GM19240 (cell line): ENCODE measurements around the gene GATA3.

Experiments used
- DNase-seq: peaks from one replicate; pipeline ENCODE4 v3.0.0; 2011; ENCODE audit warnings: low spot score; ENCODE audit not compliant: insufficient read length

Gene GATA3

DNA sequence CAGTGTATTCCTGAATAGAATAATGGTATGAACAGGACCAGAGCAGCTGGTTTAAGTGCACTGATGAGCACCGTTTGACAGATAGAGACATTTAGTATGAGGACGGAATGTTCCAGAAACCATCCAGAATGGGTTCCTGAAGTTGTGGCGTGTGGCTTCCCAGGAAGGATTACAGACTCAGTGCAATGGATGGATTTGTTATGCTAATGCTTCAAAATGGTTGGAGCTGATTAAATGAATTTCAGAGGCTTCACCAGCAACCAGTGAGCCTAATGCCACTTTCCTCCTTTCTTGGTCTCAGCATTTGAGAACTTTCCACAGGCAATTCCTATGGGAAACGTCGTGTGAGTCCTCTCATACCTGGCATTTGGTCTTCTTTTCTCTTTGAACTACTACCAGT, 9.9 kb downstream of the GATA3 start:
- DNase-seq: no peak

DNA sequence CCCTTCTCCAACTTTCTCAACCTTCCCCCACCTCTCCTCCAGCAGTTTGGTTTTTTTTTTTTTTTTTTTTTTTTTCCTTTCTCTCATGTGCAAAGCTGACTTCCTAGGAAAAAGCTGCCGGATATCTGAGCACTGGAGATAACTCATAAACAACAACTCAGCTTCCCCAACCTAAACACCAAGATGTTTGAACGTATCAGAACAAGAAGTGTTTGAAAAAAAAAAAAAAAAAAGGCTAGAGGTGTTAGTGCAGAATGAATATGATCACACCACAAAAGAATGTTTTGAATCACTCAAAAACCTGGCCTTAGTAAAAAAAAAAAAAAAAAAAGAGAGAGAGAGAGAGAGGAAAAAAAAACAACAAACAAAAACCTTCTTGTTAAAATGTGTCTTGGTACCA, 11.2 kb downstream of the GATA3 start:
- no peak for DNase-seq

DNA sequence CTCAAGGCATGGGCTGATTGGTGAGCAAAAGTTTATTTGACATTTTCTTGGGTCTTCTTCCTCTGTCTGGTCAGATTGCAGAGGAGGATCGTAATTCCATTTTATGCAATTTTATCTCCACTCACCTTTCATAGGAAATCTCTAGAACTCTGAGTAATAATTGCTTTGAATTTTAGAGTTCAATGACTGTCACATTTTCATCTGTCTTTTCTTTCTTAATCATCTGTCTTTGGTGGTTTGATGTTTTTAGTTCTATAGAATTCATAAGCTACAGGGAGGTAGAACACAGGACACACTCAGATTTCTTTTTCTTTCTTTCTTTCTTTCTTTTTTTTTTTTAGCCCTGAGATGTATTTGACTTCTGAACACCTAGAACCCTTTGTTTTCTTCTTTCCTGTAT, 11.6 kb downstream of the GATA3 start:
- no peak for DNase-seq

DNA sequence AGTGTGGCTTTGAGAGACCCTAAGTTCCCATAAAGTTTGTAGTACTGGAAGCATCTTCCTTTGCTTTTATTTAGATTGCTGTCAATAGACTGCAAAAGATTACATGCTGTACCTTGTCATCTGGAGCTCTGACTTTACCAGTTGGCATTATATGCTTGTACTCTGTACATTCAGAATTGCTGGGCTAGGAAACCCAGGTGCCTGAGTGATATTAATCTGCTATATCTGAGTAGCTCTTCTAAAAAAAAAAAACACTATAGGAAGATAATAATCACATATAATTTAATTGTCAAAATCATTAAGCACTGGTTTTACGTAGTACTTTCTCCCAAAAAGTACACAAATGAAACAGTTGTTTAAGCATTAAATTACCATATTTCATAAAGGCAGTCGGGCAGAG, 12.3 kb downstream of the GATA3 start:
- DNase-seq: no peak

DNA sequence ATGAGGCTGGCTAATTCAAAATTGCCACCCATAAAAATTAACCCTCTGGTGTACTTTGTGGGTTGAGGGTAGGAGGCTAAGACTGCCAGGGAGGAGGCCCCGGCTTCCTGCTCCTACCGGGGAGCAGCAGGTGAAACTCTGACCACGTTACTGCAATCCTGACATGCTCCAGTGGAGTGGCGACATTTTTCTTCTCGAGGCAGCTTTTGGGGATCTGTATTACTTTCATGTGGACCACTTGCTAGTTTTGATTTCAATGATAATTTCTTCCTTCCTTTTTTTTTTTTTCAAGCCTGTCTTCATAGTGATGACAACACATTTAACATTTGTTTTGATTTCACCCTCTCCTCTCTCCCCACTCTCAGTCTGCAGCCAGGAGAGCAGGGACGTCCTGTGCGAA, 14.6 kb downstream of the GATA3 start:
- DNase-seq: no peak

DNA sequence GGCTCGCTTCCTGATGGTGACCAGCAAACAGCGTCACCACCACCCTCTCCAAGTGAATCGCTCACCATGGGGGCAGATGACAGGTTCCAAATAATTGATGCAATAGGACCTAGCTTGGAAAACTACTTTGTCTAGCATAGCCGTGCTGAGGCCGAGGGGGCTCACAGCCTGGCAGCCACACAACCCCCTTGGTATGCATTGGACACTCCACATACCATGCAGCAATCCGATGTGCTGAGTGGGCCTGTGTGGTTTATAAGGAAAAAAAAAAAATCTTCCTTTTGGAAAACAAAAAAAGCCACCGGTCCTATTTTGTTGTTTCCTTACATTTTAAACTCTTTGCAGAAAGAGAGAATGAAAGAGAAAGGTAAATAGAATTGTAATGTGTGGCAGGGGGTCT, 15.1 kb downstream of the GATA3 start:
- DNase-seq: no peak

DNA sequence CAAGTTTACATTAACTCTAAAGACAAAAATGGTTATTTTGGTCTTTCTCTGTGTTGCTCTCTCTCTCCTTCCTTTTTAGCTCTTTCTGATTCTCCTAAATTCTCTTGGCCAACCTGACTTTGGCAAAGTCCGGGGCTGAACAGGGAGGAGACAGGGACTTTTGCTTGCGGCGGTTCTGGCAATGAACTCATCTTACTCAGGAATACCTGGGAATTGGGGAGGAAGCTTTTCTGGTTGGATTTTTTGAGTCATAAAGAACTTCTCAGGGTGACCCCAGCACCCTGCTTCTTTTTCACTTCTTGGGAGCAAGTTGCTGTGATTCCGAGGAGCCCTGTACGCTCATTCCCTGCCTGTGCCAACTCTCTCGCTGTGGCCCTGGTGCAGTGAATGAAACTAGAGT, 16.0 kb downstream of the GATA3 start:
- DNase-seq: no peak

DNA sequence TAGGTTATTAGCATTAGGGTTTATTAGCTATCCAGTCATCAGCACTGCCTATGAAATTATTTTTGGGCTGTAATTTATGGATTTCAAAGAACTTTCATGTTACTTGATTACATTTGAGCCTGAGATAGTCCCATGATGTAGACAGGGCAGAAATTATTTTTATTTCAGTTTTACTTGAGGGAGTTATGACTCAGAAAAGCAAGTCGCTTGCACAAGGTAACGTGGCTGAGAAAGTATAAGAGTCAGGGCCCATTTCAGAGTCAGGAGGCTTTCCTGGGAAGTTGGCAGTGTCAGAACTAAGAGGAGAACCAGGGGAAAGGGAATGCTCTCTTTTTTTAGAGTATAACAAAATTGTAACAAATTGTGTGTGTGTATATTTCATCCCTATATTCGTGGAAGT, 16.5 kb downstream of the GATA3 start:
- DNase-seq: no peak

DNA sequence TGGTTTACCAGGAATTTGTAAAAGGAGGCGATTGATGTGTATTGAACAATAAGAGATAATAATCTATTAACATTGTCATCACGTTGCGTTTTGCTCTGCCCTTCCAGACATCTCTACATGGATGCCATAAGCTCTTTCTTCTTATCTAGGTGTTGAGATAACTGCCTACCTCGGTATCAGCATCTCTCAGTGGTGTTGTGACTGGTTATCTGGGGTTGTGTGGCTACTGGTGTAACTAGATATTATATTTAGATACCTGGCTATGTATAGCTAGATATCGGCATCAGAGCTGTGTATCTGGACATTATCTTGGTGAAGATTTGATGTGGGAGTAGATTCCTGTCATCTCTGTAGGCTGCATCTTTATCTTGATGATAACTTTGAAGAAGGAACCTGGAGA, 17.2 kb downstream of the GATA3 start:
- no peak for DNase-seq

DNA sequence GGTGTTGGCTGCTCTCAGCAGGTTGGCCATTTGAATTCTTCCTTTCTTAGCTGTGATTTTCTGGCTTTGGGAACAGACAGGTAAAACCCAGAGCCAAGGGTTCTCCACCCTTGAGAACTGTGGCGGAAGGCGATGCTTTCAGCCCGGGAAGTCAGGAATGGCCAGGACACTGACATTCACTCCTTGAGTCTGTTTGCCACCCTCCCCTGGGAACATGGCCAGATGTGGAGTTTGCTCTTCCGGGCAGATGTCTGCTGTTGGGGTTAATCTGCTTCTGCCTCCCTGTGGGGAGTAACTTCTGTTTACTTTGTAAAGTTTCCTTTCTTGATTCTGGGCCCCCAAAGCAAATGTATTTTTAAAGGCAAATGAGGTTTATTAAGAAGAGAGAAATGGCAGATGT, 17.7 kb downstream of the GATA3 start:
- no peak for DNase-seq

DNA sequence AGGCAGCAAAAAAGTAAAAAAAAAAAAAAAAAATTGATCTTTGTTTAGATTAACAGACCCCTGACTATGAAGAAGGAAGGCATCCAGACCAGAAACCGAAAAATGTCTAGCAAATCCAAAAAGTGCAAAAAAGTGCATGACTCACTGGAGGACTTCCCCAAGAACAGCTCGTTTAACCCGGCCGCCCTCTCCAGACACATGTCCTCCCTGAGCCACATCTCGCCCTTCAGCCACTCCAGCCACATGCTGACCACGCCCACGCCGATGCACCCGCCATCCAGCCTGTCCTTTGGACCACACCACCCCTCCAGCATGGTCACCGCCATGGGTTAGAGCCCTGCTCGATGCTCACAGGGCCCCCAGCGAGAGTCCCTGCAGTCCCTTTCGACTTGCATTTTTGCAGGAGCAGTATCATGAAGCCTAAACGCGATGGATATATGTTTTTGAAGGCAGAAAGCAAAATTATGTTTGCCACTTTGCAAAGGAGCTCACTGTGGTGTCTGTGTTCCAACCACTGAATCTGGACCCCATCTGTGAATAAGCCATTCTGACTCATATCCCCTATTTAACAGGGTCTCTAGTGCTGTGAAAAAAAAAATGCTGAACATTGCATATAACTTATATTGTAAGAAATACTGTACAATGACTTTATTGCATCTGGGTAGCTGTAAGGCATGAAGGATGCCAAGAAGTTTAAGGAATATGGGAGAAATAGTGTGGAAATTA, 19.4 kb downstream of the GATA3 start:
- no peak for DNase-seq

DNA sequence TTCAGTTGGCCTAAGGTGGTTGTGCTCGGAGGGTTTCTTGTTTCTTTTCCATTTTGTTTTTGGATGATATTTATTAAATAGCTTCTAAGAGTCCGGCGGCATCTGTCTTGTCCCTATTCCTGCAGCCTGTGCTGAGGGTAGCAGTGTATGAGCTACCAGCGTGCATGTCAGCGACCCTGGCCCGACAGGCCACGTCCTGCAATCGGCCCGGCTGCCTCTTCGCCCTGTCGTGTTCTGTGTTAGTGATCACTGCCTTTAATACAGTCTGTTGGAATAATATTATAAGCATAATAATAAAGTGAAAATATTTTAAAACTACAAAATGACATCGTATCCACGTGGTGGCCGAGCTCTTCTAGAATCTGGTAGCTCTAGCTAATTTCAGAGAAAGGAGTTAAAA, 20.4 kb downstream of the GATA3 start:
- no peak for DNase-seq

DNA sequence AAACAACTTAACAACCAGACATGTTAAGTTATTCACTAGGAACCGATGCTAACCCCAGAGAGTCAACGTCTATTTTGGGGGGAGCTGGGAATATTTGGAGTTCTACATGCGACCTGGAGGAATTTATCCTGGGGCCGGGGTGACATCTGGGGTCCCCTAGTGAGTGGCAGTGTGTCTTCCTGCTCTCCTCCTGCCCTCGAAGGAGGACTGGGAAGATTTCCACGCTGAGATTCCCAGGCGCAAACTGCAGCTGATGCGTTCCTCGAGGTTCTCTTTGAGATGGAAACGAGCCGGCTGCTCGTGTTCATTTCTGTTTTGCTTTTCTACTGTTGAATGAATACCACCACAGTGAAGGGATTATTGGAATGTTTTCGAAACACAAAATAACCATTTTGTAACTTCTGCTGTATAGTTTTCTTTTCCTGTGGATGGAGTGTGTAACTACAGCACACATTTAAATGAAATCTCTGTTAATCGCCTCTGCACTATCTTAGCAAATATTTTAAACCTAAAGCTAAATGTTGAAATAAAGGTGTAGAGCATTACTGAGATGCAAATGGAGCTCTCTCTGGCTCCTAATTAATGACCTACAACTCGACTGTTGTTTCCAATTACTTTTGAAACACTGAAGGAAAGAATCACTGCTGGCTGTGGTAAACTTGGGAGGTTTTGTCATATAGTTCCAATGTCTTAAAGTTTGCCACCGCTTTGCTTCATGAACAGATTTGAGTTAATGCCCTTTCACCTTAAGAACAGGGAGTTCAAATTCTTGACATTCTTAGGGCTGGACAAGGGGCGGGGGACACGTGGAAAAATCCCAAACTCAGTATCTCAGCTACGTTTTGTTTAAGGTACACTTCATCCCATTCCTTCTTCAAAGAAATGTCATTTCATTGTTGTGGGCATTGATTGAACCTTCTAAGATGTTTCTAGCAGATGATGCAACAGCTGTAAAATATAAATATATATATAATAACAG, 21.1 kb downstream of the GATA3 start:
- no peak for DNase-seq

DNA sequence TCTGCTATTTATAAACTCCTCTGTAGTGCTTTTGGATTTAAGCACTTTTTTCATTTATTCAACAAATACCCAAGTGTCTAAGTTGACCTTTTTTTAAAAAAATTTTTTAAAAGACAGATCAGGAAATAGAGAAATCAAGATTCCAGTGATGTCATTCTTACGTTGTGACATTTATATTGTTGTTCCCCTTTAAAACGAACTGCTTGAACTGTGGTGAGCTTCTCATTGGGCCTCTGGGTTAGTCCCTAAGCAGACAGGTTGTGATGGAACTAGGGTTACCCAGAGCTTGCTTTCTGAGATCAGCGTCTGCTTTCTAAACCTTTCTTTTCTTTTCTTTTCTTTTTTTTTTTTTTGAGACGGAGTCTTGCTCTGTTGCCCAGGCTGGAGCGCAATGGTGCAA, 22.4 kb downstream of the GATA3 start:
- DNase-seq: no peak

DNA sequence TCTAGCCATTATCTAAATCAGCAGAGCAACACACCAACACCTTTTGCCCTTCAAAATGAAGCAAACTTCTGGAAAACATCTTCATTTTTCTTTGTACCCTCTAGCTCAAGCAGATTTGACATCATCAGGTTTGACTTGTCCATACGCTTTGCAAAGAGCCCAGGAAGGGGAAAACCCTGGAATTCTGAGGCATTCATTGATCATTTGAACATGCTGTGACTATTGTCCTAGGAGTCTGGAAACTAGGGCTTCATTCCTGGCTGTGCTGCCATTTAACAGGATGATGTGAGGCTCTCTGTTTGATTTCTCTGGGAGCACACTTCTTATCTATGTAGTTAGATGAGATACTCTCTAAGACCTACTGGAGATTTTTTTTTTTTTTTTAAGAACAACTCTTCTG, 23.5 kb downstream of the GATA3 start:
- no peak for DNase-seq

DNA sequence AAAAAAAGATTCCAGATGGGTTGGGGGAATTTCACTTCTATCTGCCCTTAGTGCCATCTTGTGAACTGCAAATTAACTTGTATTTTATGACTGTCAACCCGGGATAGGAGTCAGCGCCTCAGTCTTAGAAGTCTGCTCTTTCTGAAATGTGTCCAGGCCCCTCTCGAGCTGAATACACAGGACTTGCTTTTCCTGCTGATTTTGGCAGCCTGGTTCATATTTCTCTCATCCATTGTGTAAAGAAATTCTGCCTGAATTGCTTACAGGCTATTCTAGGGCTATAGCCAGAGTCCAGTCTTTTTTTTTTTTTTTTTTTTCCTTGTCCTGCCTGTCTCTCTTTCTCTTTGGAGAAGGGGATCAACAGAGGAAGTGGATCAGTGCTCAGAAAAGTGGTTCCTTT, 24.6 kb downstream of the GATA3 start:
- no peak for DNase-seq

DNA sequence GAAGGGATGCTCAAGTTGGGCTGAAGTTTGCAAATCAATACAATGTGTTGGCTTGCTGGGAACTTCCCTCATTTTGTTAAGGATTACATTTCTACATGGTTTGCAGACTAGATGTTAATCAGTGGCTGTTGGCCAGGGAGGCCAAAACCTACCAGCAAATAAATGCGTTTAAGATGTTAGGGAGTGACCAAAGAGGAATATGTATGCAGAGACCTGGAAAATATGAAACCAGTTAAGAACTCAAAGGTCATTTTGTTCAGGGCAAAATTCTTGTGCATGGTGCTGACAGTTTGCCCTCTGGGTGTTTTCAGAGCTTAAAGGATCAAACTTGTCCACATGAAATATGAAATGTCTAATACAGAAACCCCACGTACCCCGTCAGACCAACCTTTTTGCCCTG, 30.3 kb downstream of the GATA3 start:
- DNase-seq: no peak

DNA sequence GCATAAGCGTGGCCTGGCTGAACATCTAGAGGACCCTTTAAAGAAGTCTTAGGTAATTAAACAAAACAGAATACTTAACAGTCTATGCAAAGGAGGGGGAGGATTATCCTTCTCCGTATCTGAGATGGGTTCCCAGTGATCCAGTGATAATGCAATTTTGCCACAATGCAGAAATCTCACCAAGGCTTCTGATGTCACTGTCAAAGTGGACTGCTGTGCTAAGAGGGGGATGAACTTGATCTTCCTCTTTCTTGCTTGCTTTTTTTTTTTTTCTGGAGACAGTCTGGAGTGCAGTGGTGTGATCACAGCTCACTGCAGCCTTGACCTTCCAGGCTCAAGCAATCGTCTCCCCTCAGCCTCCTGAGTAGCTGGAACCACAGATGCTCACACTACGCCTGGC, 30.8 kb downstream of the GATA3 start:
- no peak for DNase-seq

DNA sequence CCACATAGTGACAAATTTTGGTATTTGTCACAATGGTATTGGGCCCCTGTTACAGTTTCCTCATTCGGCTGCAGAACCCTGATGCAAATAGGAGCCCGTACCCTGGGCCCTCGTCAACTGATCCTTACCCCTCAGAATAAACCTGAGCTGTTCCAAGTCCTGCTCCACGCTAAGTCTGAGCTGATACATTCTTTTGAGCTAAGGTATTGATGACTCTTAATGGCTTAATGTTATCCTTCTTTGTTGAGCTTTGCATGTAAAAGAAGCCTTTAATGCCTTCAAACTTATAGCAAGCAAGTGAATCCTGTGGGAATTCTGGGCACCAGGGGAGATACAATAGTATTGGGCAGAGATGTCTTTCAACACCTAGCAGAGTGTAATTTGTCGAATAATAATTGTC, 31.8 kb downstream of the GATA3 start:
- DNase-seq: no peak

DNA sequence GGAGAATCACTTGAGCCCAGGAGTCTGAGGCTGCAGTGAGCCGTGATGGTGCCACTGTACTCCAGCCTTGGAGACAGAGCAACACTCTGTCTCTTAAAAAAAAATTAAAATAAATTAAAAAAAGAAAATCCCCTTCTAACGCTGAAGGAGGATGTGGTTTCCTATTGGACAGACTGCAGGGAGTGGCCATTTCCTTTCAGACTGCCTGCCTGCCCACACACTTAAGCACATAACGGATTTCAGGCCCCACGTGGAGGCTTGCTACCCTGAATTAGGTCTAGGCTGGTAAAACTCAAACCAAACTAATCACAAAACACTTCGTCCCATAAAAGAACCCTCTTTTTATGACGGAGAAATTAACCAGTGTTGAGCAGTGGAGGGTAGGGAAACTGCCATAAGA, 34.0 kb downstream of the GATA3 start:
- DNase-seq: peak; percentile 15

DNA sequence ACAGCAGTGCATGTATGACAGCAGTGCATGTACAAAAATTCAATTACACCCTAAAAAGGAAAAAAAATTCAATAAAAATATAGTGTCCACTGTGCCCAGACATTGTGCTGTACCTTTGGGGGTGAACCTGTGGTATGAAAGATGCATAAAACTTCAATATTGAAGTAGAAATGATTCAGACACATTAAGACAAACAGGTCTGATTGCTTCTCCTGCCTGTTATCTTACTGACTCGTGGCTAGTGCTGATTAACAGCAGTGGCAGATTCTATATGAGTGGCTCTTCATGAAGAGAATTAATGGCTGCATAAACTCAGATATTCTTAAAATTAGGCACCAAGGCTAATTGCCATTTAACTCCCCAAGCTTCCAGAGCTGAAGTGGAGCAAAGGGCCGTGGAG, 37.9 kb downstream of the GATA3 start:
- DNase-seq: no peak

DNA sequence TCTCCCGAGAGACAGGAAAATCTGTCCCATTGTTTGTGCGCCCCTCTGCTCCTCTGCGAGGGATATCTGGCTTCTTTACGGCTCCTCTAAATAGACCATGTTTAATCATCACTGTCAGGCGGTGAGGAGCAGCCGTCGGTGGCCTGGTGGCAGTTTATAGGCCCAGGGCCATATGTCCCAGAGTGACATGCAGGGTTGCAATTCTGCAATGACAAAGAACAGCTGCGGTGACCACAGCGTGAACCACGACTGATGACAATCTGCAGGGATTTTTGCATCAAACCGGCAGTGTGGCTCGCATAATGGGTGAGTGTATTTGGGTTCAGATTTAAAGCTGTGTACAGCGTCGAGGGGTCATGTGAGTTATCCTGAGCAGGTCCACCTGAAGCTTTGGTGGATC, 41.5 kb downstream of the GATA3 start:
- DNase-seq: no peak

DNA sequence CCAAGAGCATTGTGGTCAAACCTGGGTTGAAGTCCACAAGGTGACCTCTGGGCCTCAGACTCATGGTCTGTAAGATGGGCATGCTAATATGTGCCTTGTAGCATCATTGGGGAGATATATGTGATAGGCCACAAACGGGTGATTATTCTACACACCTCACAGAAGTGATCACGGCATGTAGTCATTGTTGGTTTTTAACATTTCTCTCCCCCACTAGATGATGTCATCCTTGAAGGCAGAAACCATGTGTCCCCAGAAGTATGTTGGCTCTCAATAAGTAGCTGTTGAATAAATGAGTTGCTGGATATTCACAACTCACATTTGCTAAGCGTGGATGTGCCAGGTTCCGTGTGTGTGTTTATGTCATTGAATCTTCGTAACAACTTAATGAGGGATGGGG, 42.4 kb downstream of the GATA3 start:
- no peak for DNase-seq
